Colonic mucosa (tissue), 4 donors: Measurements from ENCODE around the gene COX14. TPM values are rescaled to one million over a fixed set of nuclear protein-coding genes. Genes with fewer than 3 reads are reported as not detected.

Source experiments
- DNase-seq: peaks from one replicate; pipeline ENCODE4 v3.0.0-alpha.2; 2020
- H3K27ac ChIP-seq: fragments of 200-600 bp; one replicate; pipeline ENCODE4 v1.8.0; 2021
- H3K27me3 ChIP-seq: fragments of 200-600 bp; one replicate; pipeline ENCODE4 v1.8.0; 2021
- H3K36me3 ChIP-seq: fragments of 200-600 bp; one replicate; pipeline ENCODE4 v1.8.0; 2021
- H3K4me1 ChIP-seq: fragments of 200-600 bp; one replicate; pipeline ENCODE4 v1.8.0; 2021; ENCODE audit warnings: mild to moderate bottlenecking
- H3K4me3 ChIP-seq: fragments of 200-600 bp; one replicate; pipeline ENCODE4 v1.8.0; 2021
- H3K9ac ChIP-seq, 2 donors: one replicate each; pipeline ENCODE4 v1.7.0; 2013; ENCODE audit warnings: control low read depth in 2 of 2, low read depth in 2 of 2, low read length in 2 of 2
- H3K9me3 ChIP-seq: fragments of 200-600 bp; one replicate; pipeline ENCODE4 v1.8.0; 2021
- intact Hi-C: fragments of 100-400 bp; cut with DNase I; formaldehyde crosslinking; loops from one replicate; pipeline ENCODE4 v1.14.1; 2022
- total RNA-seq, 2 donors: library from RNA; stranded (reverse); fragmentation: NEBNext Ultra II Directional in 1 of 2; extraction: Animal tissue kit (Norgen Biotek cat#: 25700) in 1 of 2; gene quantifications; one replicate each; pipeline ENCODE4 v1.2.1, GENCODE V29; 2021
- TF ChIP-seq, protein P1 (sequence below): fragments of 200-600 bp; IDR thresholded peaks from one replicate; pipeline ENCODE4 v1.8.0; 2022; ENCODE audit warnings: antibody characterized with exemption, mild to moderate bottlenecking
- donor health status: healthy.
- donor health status: DM: no; HTN: no; CAD: no.
- donor health status: DM: no; HTN: no; CAD: no.

COX14 gene
- total RNA-seq, 2 donors from 2014 or later: 74.4 to 86.8 TPM

DNA sequence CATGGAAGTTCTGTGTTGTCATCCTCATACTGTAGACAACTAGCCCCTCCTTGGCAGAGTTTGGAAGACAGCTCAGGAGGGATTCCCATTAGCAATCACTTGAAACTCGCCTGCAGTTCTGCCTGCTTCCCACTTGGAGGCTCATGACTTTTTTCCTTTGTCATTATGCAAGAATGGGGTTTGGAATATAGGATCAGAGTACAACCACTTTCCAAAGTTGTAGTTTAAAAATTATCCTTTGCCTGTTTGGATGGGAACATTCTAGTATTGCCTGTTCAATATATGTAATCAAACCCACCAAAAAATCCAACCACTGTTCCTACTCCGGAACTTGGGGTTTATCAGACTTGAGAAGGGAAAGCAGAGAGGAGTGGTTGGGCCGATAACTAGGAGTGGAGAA is 10.4 kb upstream of the COX14 start:
- Histone ChIP-seq H3K9me3 (no peaks in the 10 kb centered on the region), H3K27me3 (no peaks in the 10 kb centered on the region), H3K4me1 (no peaks in the 10 kb centered on the region), H3K36me3 (peaks cover 6% of the 10 kb centered on the region), H3K9ac (no peak overlapping the region), H3K4me3 (no peak overlapping the region), H3K27ac (no peak overlapping the region)
- no peak for DNase-seq
- TF ChIP-seq, protein P1, sequence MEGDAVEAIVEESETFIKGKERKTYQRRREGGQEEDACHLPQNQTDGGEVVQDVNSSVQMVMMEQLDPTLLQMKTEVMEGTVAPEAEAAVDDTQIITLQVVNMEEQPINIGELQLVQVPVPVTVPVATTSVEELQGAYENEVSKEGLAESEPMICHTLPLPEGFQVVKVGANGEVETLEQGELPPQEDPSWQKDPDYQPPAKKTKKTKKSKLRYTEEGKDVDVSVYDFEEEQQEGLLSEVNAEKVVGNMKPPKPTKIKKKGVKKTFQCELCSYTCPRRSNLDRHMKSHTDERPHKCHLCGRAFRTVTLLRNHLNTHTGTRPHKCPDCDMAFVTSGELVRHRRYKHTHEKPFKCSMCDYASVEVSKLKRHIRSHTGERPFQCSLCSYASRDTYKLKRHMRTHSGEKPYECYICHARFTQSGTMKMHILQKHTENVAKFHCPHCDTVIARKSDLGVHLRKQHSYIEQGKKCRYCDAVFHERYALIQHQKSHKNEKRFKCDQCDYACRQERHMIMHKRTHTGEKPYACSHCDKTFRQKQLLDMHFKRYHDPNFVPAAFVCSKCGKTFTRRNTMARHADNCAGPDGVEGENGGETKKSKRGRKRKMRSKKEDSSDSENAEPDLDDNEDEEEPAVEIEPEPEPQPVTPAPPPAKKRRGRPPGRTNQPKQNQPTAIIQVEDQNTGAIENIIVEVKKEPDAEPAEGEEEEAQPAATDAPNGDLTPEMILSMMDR: peak; percentile 26
- intact Hi-C loops: no loop called here

DNA sequence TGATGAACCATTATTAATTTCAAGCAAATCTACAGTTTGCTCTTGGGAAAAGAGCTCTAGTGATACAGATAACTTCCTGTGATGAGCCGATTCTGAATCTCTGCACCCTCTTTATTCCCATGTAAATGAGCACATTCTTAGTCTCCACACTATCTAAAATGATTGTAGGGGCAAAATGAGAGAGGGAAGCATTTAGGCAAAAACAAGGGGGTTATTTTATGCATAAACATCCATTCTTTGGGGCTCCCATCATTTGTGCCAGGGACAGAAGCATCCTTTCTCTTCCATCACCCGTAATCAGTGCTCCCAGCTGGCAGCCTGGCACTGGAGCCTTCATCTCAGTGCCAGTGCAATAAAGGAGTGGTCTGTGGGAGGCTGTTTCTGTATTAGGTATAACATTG is 9.9 kb upstream of the COX14 start:
- Histone ChIP-seq H3K9ac (no peak overlapping the region), H3K36me3 (peaks cover 5% of the 10 kb centered on the region), H3K4me1 (no peaks in the 10 kb centered on the region), H3K27ac (no peak overlapping the region), H3K27me3 (no peaks in the 10 kb centered on the region), H3K4me3 (no peak overlapping the region), H3K9me3 (no peaks in the 10 kb centered on the region)
- no peak for DNase-seq
- intact Hi-C loops: no loop called here
- TF ChIP-seq, protein P1: no peak

DNA sequence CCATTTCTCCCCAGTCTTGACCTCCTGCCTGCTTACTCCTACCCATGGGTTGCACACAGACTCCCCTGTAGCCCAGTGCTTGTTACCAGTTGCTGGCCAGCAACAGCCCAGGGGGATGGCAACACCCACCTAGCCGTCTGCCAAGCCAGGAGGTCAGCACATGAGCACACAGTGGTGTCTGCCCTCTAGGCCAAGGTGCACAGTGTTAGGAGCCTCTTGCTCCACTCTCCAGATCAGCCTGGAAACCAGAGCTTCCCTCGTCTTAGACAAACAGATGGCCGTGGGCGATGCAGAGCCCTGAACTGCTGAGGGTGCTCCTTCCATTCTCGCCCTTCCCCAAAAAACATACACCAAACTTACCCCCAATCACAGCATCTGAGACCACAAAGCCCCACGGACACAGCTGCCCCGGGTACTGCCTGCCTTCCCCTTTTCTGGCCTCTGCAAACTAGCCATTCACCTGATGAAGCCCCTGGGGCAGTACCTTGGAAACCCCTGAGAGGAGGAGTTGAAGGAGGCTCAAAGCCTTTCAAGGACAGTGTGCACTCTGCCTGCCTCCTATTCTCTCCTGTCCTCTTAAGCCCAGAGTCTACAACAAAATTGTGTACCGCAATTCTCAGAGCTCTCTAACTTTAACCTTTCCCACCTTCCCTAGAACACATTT is 9.3 kb upstream of the COX14 start:
- H3K9ac ChIP-seq: peak overlapping the region in 1 of 2 donors; percentile 14

DNA sequence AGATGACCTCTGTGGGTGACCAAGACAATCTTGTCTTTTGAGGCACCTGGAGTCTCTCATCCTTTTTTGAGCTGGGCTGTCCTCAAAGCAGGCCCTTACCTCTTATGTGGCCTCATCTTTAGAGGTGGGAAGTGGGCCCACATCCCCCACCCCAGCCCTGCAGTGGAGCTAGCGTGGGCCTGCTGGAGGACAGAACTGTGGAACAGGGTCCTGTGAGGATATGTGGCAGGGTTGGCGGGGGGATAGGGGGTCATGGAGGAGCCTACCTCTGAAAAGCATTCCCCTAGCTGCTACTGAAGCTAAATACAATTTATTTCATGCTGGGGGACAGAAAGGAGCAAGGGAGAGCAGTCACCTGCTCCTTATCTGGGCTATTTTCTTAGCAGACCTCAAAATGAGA is 8.7 kb upstream of the COX14 start:
- Histone ChIP-seq H3K27me3 (no peaks in the 10 kb centered on the region), H3K4me3 (no peak overlapping the region), H3K4me1 (no peaks in the 10 kb centered on the region), H3K36me3 (no peaks in the 10 kb centered on the region), H3K27ac (no peak overlapping the region), H3K9ac (peak overlapping the region in 1 of 2 donors; percentile 14), H3K9me3 (no peaks in the 10 kb centered on the region)
- intact Hi-C loops: no loop called here
- TF ChIP-seq, protein P1: no peak
- DNase-seq: no peak

More for the DNA sequence above, 9.3 kb upstream of the COX14 start:
- intact Hi-C loops: no loop called here
- Histone ChIP-seq H3K9me3 (no peaks in the 10 kb centered on the region), H3K36me3 (peaks cover 5% of the 10 kb centered on the region), H3K4me3 (no peak overlapping the region), H3K27ac (no peak overlapping the region), H3K27me3 (no peaks in the 10 kb centered on the region), H3K4me1 (no peaks in the 10 kb centered on the region)
- no peak for DNase-seq
- TF ChIP-seq, protein P1: no peak

DNA sequence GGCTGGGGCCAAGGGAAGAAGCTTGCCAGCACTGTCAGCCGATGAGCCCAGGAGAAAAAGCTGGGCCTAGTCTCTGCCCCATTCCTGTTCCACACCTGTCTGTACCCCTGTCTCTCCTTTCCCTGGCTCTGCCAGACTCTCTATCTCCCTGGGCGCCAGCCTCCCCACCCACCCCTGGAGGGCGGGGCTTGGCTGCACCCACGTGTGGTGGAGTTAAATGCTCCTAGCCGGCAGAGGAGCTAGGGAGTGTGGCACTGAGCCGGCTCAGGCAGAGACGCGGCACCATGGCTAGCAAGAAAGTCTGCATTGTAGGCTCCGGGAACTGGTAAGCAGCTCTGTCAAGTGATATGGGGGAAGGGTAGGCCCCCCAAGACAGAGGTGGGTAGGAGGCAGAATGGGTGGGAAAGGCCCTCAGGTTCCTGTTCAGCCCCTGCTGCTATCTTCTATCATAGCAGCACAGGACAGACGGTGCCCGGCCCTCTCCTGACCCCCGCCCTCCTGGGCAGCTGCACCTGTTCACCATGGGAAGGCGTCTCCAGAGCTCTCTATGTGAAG is 8.2 kb upstream of the COX14 start, which contains the start of gene GPD1:
Gene GPD1 (plus strand): TSS at position 242 of the 555 bp plus-strand sequence. CDS start 43 bp downstream, at position 285.
- H3K4me1 ChIP-seq: no peaks in the 10 kb centered on the region
- intact Hi-C loops: no loop called here
- no peaks in the 10 kb centered on the region for H3K27me3 ChIP-seq
- no peak within 1 kb of the TSS for H3K4me3 ChIP-seq
- peak; percentile 86 for DNase-seq
- H3K9ac ChIP-seq: peak within 1 kb of the TSS; percentile 1 to 14
- H3K36me3 ChIP-seq: no peaks in the 10 kb centered on the region
- TF ChIP-seq, protein P1: no peak
- H3K9me3 ChIP-seq: no peaks in the 10 kb centered on the region
- no peak within 1 kb of the TSS for H3K27ac ChIP-seq
